Fibroblast of villous mesenchyme (primary cell): Measurements from ENCODE around the gene GPR107. TPM values are rescaled to one million over a fixed set of nuclear protein-coding genes. Genes with fewer than 3 reads are reported as not detected.
A peak's percentile ranks its signal among the peaks of the same experiment; 100 is the strongest.

Experiments used
- DNase-seq: peaks from one replicate; pipeline ENCODE4 v3.0.0-alpha.2; 2010; ENCODE audit warnings: low read depth
- H3K4me3 ChIP-seq: 2 replicates; pipeline ENCODE4 v1.5.1; 2011; ENCODE audit warnings: low read depth, mild to moderate bottlenecking, low read length
- total RNA-seq: library from RNA; depleted of rRNA; stranded (reverse); fragments of >200 nt; gene quantifications from 2 replicates; pipeline ENCODE4 v1.2.3, GENCODE V29; 2012
- TF ChIP-seq, protein P1 (sequence below): IDR thresholded peaks from 2 replicates; pipeline ENCODE4 v1.5.1; 2012; ENCODE audit warnings: low read depth, mild to moderate bottlenecking, low read length; ENCODE audit not compliant: insufficient read depth

GPR107 gene
- total RNA-seq, 1 donor, result 38.0 TPM

GRCh38 chr9:130073373-130073772 lies 19.7 kb downstream of the GPR107 start:
- H3K4me3 ChIP-seq, result no peak overlapping the region
- TF ChIP-seq, protein P1, sequence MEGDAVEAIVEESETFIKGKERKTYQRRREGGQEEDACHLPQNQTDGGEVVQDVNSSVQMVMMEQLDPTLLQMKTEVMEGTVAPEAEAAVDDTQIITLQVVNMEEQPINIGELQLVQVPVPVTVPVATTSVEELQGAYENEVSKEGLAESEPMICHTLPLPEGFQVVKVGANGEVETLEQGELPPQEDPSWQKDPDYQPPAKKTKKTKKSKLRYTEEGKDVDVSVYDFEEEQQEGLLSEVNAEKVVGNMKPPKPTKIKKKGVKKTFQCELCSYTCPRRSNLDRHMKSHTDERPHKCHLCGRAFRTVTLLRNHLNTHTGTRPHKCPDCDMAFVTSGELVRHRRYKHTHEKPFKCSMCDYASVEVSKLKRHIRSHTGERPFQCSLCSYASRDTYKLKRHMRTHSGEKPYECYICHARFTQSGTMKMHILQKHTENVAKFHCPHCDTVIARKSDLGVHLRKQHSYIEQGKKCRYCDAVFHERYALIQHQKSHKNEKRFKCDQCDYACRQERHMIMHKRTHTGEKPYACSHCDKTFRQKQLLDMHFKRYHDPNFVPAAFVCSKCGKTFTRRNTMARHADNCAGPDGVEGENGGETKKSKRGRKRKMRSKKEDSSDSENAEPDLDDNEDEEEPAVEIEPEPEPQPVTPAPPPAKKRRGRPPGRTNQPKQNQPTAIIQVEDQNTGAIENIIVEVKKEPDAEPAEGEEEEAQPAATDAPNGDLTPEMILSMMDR, result no peak
- peak; percentile 86 for DNase-seq

DNA sequence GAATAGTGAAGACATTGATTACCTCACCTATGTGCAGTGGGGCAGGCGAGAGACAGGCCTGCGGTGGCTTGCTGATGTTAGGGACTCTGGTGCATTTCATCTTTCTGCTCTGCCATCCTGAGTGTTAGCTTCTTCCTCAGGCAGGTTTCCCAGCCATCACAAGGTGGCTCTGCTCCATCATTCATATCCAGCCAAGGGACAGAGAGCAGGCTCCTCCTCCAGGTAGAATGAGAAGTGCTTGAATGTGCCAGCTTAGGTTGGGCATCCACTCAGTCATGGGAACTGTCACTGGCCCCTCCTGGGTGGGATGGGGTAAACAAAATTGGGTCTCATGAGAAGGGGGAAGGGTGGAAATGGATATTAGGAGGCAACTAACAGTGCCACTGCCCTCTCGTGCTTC lies 24.8 kb downstream of the GPR107 start:
- no peak for DNase-seq
- TF ChIP-seq, protein P1, result no peak
- no peak overlapping the region for H3K4me3 ChIP-seq

DNA sequence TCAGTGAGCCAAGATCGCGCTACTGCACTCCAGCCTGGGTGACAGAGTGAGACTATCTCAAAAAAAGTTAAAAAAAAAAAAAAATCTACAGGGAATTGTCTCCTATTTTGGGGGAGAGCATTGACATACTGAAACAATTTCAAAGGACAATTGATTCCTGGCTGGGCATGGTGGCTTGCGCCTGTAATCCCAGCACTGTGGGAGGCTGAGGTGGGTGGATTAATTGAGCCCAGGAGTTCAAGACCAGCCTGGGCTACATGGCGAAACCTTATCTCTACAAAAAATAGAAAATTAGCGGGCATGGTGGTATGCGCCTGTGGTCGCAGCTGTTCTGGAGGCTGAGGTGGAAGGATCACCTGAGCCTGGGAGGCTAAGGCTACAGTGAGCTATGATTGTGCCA lies 30.6 kb downstream of the GPR107 start:
- DNase-seq, result no peak
- TF ChIP-seq, protein P1, result no peak
- no peak overlapping the region for H3K4me3 ChIP-seq

DNA sequence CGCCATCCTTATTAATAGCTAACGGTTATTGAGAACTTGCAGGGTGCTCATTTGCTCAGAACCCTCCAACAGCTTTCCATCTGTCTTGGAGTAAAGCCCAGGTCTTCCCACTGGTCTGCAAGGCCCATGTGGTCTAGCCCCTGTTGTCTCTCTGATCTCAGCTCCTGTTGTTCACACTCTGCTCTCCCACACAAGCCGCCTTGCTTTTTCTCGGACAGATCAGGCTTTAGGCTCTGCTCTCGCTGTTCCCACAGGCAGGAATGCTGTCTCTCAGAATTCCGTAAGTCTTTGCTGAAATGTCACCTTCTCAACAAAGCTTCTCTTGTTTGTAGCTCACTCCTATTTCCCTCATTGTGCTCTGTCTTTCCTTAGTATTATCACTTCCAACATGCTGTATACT lies 34.3 kb downstream of the GPR107 start:
- H3K4me3 ChIP-seq, result no peak overlapping the region
- TF ChIP-seq, protein P1, result no peak
- no peak for DNase-seq

DNA sequence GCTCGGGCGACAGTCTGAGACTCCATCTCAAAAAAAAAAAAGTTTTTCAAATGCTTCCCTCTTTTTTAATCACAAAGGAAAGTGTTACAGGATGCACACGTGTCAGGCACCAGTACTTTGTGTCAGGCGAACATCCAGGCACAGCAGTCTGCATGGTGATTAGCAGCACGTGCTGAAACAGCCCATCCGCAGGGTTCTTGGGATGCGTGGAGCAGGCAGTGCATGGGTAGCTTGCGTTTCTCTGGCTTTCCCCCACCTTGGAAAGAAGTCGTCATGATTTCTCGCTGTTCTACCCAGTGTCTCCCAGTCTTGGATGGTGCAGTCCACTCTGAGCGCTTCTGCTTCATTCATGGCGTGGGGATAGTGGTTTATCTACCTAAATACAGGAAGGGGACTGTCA lies 35.4 kb downstream of the GPR107 start:
- H3K4me3 ChIP-seq, result no peak overlapping the region
- TF ChIP-seq, protein P1, result no peak
- DNase-seq, result no peak

GRCh38 chr9:130090915-130091314 lies 37.2 kb downstream of the GPR107 start:
- no peak for DNase-seq

GRCh38 chr9:130092910-130093309 lies 39.2 kb downstream of the GPR107 start:
- no peak for DNase-seq
- TF ChIP-seq, protein P1, result no peak
- no peak overlapping the region for H3K4me3 ChIP-seq

More at GRCh38 chr9:130090915-130091314, 37.2 kb downstream of the GPR107 start:
- TF ChIP-seq, protein P1, result peak; percentile 31
- H3K4me3 ChIP-seq, result no peak overlapping the region
